C4-2B (cell line): ENCODE measurements around the gene SPRY1.

Experiments used
- H3K27ac ChIP-seq: fragments of 450-650 bp; 2 replicates; pipeline ENCODE4 v1.5.1; 2017
- CTCF ChIP-seq: fragments of 450-650 bp; conservative IDR thresholded peaks from 2 replicates; pipeline ENCODE4 v1.5.1; 2017; ENCODE audit warnings: mild to moderate bottlenecking
- ZFX ChIP-seq: fragments of 450-650 bp; IDR thresholded peaks from 2 replicates; pipeline ENCODE4 v1.6.1; 2017

The SPRY1 gene

GRCh38 chr4:123398066-123398852 is 1.7 kb downstream of the SPRY1 start:
- TF ChIP-seq CTCF (peak; percentile 79), ZFX (peak; percentile 65)
- peak overlapping the region; percentile 88 for H3K27ac ChIP-seq

- H3K27ac ChIP-seq, result peak overlapping the region; percentile 88
- TF ChIP-seq CTCF (no peak), ZFX (no peak)
Observed at GRCh38 chr4:123398853-123399626, 2.4 kb downstream of the SPRY1 start.

GRCh38 chr4:123399627-123400358 is 3.2 kb downstream of the SPRY1 start:
- no peak for TF ChIP-seq CTCF
- no peak for TF ChIP-seq ZFX
- peak overlapping the region; percentile 88; the same call in 1 of the 2 replicates for H3K27ac ChIP-seq

GRCh38 chr4:123401271-123402120 is 4.9 kb downstream of the SPRY1 start:
- TF ChIP-seq ZFX, result no peak
- no peak for TF ChIP-seq CTCF
- no peak overlapping the region; the same call in 1 of the 2 replicates for H3K27ac ChIP-seq

GRCh38 chr4:123402121-123402465 is 5.5 kb downstream of the SPRY1 start:
- no peak overlapping the region; the same call in 1 of the 2 replicates for H3K27ac ChIP-seq
- TF ChIP-seq CTCF (no peak), ZFX (no peak)

GRCh38 chr4:123403080-123403604 is 6.5 kb downstream of the SPRY1 start:
- no peak for TF ChIP-seq CTCF
- TF ChIP-seq ZFX, result no peak
- H3K27ac ChIP-seq, result no peak overlapping the region
